A673 (cell line): Measurements from ENCODE around the gene EVX2. TPM values are rescaled to one million over a fixed set of nuclear protein-coding genes. Genes with fewer than 3 reads are reported as not detected.

Source experiments
- BruUV-seq: library from RNA; stranded (reverse); fragments of 400-500 nt; replicated peaks from 2 replicates; lab custom pipeline; 2021; lab: Mats Ljungman, UMichigan
- CTCF ChIA-PET: fragments of 300-600 bp; sonication (Branson Sonifier 250); formaldehyde crosslinking; loops from one replicate; lab custom pipeline; 2022; ENCODE audit warnings: antibody characterized with exemption; lab: Charles Lee
- POLR2A ChIA-PET: fragments of 300-600 bp; sonication (Branson Sonifier 250); formaldehyde crosslinking; loops from one replicate; lab custom pipeline; 2022; ENCODE audit warnings: antibody characterized with exemption; ENCODE audit not compliant: low non-redundant PET; lab: Charles Lee
- DNase-seq: peaks from one replicate; pipeline ENCODE4 v3.0.0-alpha.2; 2015; ENCODE audit warnings: low spot score
- H3K27ac ChIP-seq: fragments of 200-600 bp; sonication (generic); 2 replicates; pipeline ENCODE4 v1.5.1; 2016; ENCODE audit warnings: mixed run types, low read depth, mild to moderate bottlenecking, mixed read lengths, antibody characterized with exemption, low read length; ENCODE audit not compliant: poor library complexity, severe bottlenecking
- H3K27me3 ChIP-seq: fragments of 200-600 bp; sonication (generic); replicated peaks from 2 replicates; pipeline ENCODE4 v1.6.1; 2017; ENCODE audit warnings: mixed run types, low read depth, mild to moderate bottlenecking, mixed read lengths, antibody characterized with exemption, low read length; ENCODE audit not compliant: insufficient read depth, poor library complexity
- H3K36me3 ChIP-seq: fragments of 200-600 bp; sonication (generic); 2 replicates; pipeline ENCODE4 v1.6.1; 2016; ENCODE audit warnings: mixed run types, mild to moderate bottlenecking, mixed read lengths, antibody characterized with exemption, low read length; ENCODE audit not compliant: insufficient read depth, poor library complexity, severe bottlenecking
- H3K4me1 ChIP-seq: fragments of 200-600 bp; sonication (generic); 2 replicates; pipeline ENCODE4 v1.6.1; 2017; ENCODE audit warnings: mixed run types, mild to moderate bottlenecking, mixed read lengths, antibody characterized with exemption, low read length; ENCODE audit not compliant: insufficient read depth, poor library complexity, severe bottlenecking
- H3K4me3 ChIP-seq: fragments of 200-600 bp; sonication (generic); 2 replicates; pipeline ENCODE4 v1.5.1; 2016; ENCODE audit warnings: low read depth, mixed run types, mild to moderate bottlenecking, mixed read lengths, low read length; ENCODE audit not compliant: poor library complexity, severe bottlenecking
- H3K9me3 ChIP-seq: fragments of 200-600 bp; sonication (generic); 2 replicates; pipeline ENCODE4 v1.6.1; 2016; ENCODE audit warnings: mixed run types, low read depth, mild to moderate bottlenecking, mixed read lengths, antibody characterized with exemption, low read length; ENCODE audit not compliant: poor library complexity, severe bottlenecking
- EZH2 ChIP-seq: fragments of 200-600 bp; sonication (generic); IDR thresholded peaks from 2 replicates; pipeline ENCODE4 v1.6.1; 2017; ENCODE audit warnings: borderline replicate concordance, low read depth, mild to moderate bottlenecking, mixed read lengths, antibody characterized with exemption, low read length; ENCODE audit not compliant: poor library complexity, severe bottlenecking
- intact Hi-C: fragments of 100-400 bp; cut with micrococcal nuclease; formaldehyde crosslinking; loops from one replicate; pipeline ENCODE4 v1.10.0; 2022; ENCODE audit not compliant: unreplicated experiment
- total RNA-seq: library from RNA; stranded (reverse); gene quantifications from 2 replicates; pipeline ENCODE4 v1.2.3, GENCODE V29; 2021
- TF ChIP-seq, protein P1 (sequence below): fragments of 300-800, 200-600 bp; sonication (generic); conservative IDR thresholded peaks from 2 replicates; pipeline ENCODE4 v1.5.1; 2017; ENCODE audit warnings: low read depth, mild to moderate bottlenecking, antibody characterized with exemption, low read length, moderate library complexity, mixed read lengths

Gene EVX2
- total RNA-seq, 1 experiment from 2014 or later = 0.41 TPM

GRCh38 chr2:176093145-176093897 is 9.6 kb upstream of the EVX2 start:
- no peaks in the 10 kb centered on the region for H3K27me3 ChIP-seq
- H3K27ac ChIP-seq = peak overlapping the region; percentile 45
- peaks cover 26% of the 10 kb centered on the region for H3K4me1 ChIP-seq
- peaks cover 7% of the 10 kb centered on the region for H3K36me3 ChIP-seq
- CTCF ChIA-PET = interaction anchor here (0.6 kb wide), 1 partner anchor 660 kb away, joined by 4 read pairs; no protein-coding TSS in a partner anchor
- intact Hi-C loops = loop anchor here (10.0 kb wide), 1 partner anchor 1089 kb away; the partner anchor contains the start of gene CHN1
- TF ChIP-seq, protein P1, sequence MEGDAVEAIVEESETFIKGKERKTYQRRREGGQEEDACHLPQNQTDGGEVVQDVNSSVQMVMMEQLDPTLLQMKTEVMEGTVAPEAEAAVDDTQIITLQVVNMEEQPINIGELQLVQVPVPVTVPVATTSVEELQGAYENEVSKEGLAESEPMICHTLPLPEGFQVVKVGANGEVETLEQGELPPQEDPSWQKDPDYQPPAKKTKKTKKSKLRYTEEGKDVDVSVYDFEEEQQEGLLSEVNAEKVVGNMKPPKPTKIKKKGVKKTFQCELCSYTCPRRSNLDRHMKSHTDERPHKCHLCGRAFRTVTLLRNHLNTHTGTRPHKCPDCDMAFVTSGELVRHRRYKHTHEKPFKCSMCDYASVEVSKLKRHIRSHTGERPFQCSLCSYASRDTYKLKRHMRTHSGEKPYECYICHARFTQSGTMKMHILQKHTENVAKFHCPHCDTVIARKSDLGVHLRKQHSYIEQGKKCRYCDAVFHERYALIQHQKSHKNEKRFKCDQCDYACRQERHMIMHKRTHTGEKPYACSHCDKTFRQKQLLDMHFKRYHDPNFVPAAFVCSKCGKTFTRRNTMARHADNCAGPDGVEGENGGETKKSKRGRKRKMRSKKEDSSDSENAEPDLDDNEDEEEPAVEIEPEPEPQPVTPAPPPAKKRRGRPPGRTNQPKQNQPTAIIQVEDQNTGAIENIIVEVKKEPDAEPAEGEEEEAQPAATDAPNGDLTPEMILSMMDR = peak; percentile 52
- TF ChIP-seq EZH2 = no peak
- H3K4me3 ChIP-seq = peak overlapping the region; percentile 68
- H3K9me3 ChIP-seq = no peaks in the 10 kb centered on the region
- POLR2A ChIA-PET = no interaction called here
- BruUV-seq = no TSS peak
- peak; percentile 79 for DNase-seq

- ChIA-PET POLR2A (no interaction called here), CTCF (interaction anchor here (0.6 to 0.8 kb wide), 2 partner anchors 660 to 1344 kb away, joined by 4 to 6 read pairs; no protein-coding TSS in a partner anchor)
- no peaks in the 10 kb centered on the region for H3K9me3 ChIP-seq
- H3K36me3 ChIP-seq = peaks cover 7% of the 10 kb centered on the region
- DNase-seq = peak; percentile 81
- no TSS peak for BruUV-seq
- TF ChIP-seq, protein P1 = no peak
- TF ChIP-seq EZH2 = no peak
- peak within 1 kb of the TSS; percentile 45 for H3K27ac ChIP-seq
- peaks cover 26% of the 10 kb centered on the region for H3K4me1 ChIP-seq
- intact Hi-C loops = loop anchor here (10.0 kb wide), 1 partner anchor 1088 kb away; the partner anchor contains the start of gene CHN1
- H3K4me3 ChIP-seq = peak within 1 kb of the TSS; percentile 68
- H3K27me3 ChIP-seq = no peaks in the 10 kb centered on the region
Observed at GRCh38 chr2:176092270-176093144, 8.7 kb upstream of the EVX2 start, which contains the start of gene HOXD13. HOXD13 (plus strand) TSS chr2:176092721; CDS start chr2:176092891, 170 bp downstream.
